Astrocyte of the cerebellum (primary cell): ENCODE data around the gene NECAB2.
A peak's percentile ranks its signal among the peaks of the same experiment; 100 is the strongest.

Source experiments
- DNase-seq: peaks from one replicate; pipeline ENCODE4 v3.0.0-alpha.2; 2011; ENCODE audit warnings: low read depth
- H3K4me3 ChIP-seq: 2 replicates; pipeline ENCODE4 v1.5.1; 2011; ENCODE audit warnings: mild to moderate bottlenecking, low read depth, low read length, moderate library complexity
- CTCF ChIP-seq: IDR thresholded peaks from 2 replicates; pipeline ENCODE4 v1.5.1; 2012; ENCODE audit warnings: low read length, low read depth, moderate library complexity, mild to moderate bottlenecking; ENCODE audit errors: missing control alignments
- in situ Hi-C: cut with HindIII; loops from 2 replicates; pipeline ENCODE4 v1.10.0; 2017; ENCODE audit warnings: low sequenced_read_pairs

NECAB2 gene

GRCh38 chr16:83963277-83964119 lies 4.5 kb upstream of the NECAB2 start:
- TF ChIP-seq CTCF = no peak
- no peak overlapping the region for H3K4me3 ChIP-seq
- no peak for DNase-seq
- in situ Hi-C loops = no loop called here

GRCh38 chr16:83964684-83965443 lies 3.2 kb upstream of the NECAB2 start:
- no peak for DNase-seq
- no peak overlapping the region for H3K4me3 ChIP-seq
- no peak for TF ChIP-seq CTCF
- in situ Hi-C loops = no loop called here

- DNase-seq = no peak
- in situ Hi-C loops = no loop called here
- H3K4me3 ChIP-seq = no peak overlapping the region
- TF ChIP-seq CTCF = no peak
Measured at GRCh38 chr16:83965444-83966152, 2.4 kb upstream of the NECAB2 start.

- in situ Hi-C loops = no loop called here
- no peak overlapping the region for H3K4me3 ChIP-seq
- DNase-seq = no peak
- TF ChIP-seq CTCF = no peak
Measured at GRCh38 chr16:83966153-83966696, 1.8 kb upstream of the NECAB2 start.

GRCh38 chr16:83967091-83967490 lies 953 bp upstream of the NECAB2 start:
- TF ChIP-seq CTCF = no peak
- no peak overlapping the region for H3K4me3 ChIP-seq
- no peak for DNase-seq
- in situ Hi-C loops = no loop called here

- no peak for TF ChIP-seq CTCF
- in situ Hi-C loops = no loop called here
- peak overlapping the region; percentile 16 for H3K4me3 ChIP-seq
- DNase-seq = no peak
Measured at GRCh38 chr16:83968306-83968851, 335 bp downstream of the NECAB2 start.
